Measurements from ENCODE around the gene AGTR1. TPM values are rescaled to one million over a fixed set of nuclear protein-coding genes. Genes with fewer than 3 reads are reported as not detected.
A peak's percentile ranks its signal among the peaks of the same experiment; 100 is the strongest.

The AGTR1 gene
- total and polyA plus RNA-seq, 12 donors, result 20.6 to 89.2 (median 58.3) TPM

DNA sequence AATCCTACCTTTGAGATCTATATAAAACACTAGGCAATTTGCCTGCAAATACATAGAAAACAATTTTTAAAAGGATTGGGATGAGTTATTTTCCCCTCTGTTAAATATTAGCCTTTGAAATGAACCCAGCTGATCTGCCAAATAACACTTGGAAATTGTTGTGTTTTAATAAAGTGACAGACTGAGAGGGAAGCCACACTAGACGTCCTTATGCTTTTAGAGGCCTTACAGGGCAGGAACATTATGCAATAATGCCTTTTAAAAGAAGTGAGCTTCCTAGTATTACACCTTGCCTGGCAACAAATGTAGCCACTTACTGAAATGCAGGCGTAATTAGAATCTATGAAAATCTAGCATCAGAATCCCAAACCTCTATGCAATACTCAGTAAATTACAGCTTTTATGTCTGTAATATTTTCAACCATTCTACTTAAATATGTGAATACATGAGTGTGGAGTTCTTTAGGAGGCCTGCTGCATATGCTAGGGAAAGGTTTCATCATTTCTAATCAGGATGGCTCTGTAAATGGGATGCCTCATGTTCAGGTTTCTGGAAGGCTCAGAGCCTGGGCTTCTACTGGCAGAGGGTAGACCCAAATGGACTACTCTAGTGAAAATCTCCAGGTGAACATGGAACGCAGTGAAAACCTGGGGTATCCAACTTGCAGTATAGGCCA, 20.3 kb downstream of the AGTR1 start:
- H3K27ac ChIP-seq, result no peak overlapping the region
- H3K4me1 ChIP-seq (replicated peaks in 1 of 2), result peaks cover 0 to 23% of the 10 kb centered on the region in 2 donors
- no peaks in the 10 kb centered on the region for H3K27me3 ChIP-seq
- TF ChIP-seq CTCF (IDR thresholded peaks at IDR 0.05) (no peak), POLR2A (IDR thresholded peaks at IDR 0.05) (no peak)
- WGBS, 4 donors, result 42 to 73% (median 59%) methylated on average over 3 of the region's 3 CpGs
- H3K4me3 ChIP-seq, result no peak overlapping the region
- intact Hi-C loops (cut with DNase I), result no loop called here
- no peaks in the 10 kb centered on the region for H3K9me3 ChIP-seq (replicated peaks in 1 of 3)
- H3K36me3 ChIP-seq (replicated peaks in 1 of 2), result no peaks in the 10 kb centered on the region
- DNase-seq, result no peak

DNA sequence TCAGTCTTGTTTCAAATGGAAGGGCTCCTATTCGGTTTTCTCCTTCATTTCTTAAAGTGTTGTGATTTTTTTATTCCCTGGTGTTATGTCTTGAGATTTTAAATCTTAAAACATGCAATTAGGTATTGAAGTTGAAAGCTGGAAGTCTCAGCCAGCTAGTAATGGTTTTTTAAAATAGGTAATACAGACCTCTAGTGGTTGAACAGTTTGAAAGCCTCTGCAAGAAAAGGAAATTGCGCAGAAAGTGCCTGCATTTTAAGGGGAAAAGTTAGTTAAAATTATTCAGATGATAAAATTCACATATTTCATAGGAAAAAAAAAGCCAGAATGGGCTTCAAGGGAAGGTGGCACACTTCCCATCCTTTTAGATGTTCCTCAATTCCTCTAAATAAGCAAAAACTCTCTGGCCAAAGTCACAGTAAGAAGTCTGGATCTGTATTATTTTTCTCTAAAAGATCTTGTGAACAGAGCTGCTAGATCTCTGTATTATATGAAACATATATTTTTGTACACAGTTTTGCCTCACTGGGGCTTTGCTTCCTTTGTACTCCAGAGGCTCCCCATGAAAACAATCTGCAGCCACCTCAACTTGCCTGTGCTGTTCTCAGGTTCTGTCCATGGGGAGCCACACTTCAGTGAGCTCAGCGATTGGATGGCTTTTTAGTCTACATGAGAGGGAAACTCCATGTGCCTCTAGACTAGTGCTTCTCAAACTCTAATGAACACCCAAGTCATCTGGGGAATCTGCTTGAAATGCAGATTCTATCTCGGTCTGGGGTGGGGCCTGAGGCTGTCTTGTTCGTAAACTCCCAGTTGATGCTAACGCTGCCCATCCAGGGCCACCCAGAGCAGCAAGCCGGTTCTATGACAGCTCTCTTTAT, 21.5 kb downstream of the AGTR1 start:
- intact Hi-C loops (cut with DNase I), result no loop called here
- peak; percentile 30 to 57 (median 38) for TF ChIP-seq CTCF (IDR thresholded peaks at IDR 0.05)
- TF ChIP-seq POLR2A (IDR thresholded peaks at IDR 0.05), result no peak
- Histone ChIP-seq H3K27ac (no peak overlapping the region), H3K4me3 (no peak overlapping the region), H3K36me3 (replicated peaks in 1 of 2) (no peaks in the 10 kb centered on the region), H3K4me1 (replicated peaks in 1 of 2) (peaks cover 0 to 33% of the 10 kb centered on the region in 2 donors), H3K27me3 (no peaks in the 10 kb centered on the region), H3K9me3 (replicated peaks in 1 of 3) (no peaks in the 10 kb centered on the region)
- 52 to 71% (median 62%) methylated on average over 7 of the region's 7 CpGs for WGBS, 4 donors
- no peak for DNase-seq

GRCh38 chr3:148720873-148721272, 23.2 kb downstream of the AGTR1 start:
- Histone ChIP-seq H3K36me3 (replicated peaks in 1 of 2) (no peaks in the 10 kb centered on the region), H3K4me1 (replicated peaks in 1 of 2) (peaks cover 0 to 36% of the 10 kb centered on the region in 2 donors), H3K4me3 (no peak overlapping the region), H3K27ac (no peak overlapping the region), H3K9me3 (replicated peaks in 1 of 3) (no peaks in the 10 kb centered on the region), H3K27me3 (no peaks in the 10 kb centered on the region)
- DNase-seq, result no peak
- no peak for TF ChIP-seq POLR2A (IDR thresholded peaks at IDR 0.05)
- no peak for TF ChIP-seq CTCF (IDR thresholded peaks at IDR 0.05)
- intact Hi-C loops (cut with DNase I), result no loop called here
- WGBS, 4 donors, result 74 to 94% (median 83%) methylated on average over 2 of the region's 2 CpGs

DNA sequence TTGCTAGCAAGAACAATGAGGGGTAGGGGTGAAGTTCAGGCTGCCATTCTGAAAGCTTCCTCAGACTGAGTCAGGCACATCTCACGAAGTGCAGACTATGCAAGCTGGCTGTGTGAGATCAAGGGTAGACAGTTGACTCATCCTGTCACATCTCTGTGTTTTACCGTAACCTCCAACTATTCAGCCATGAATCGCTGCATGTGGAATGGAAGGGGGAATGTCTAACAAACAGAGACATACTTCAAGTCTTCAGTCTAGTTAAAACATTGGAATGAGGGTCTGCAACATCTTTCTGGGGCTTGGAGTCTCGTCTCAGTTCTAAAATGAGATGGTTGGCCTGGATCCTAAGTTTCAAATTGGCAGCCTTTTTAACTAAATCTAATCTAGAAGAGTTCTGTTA, 25.9 kb downstream of the AGTR1 start:
- TF ChIP-seq POLR2A (IDR thresholded peaks at IDR 0.05) (peak in 1 of 2 donors; percentile 26), CTCF (IDR thresholded peaks at IDR 0.05) (no peak)
- WGBS, 4 donors, result 33 to 39% (median 36%) methylated on average over 4 of the region's 4 CpGs
- no peak overlapping the region for H3K4me3 ChIP-seq
- H3K36me3 ChIP-seq (replicated peaks in 1 of 2), result no peaks in the 10 kb centered on the region
- H3K27ac ChIP-seq, result peak overlapping the region; percentile 18 to 60 (median 52)
- H3K4me1 ChIP-seq (replicated peaks in 1 of 2), result peaks cover 8 to 34% of the 10 kb centered on the region in 2 donors
- no peaks in the 10 kb centered on the region for H3K27me3 ChIP-seq
- peak; percentile 35 to 80 (median 68) for DNase-seq
- intact Hi-C loops (cut with DNase I), result no loop called here
- H3K9me3 ChIP-seq (replicated peaks in 1 of 3), result no peaks in the 10 kb centered on the region
